ENCODE measurements around the gene NAAA. TPM values are rescaled to one million over a fixed set of nuclear protein-coding genes. Genes with fewer than 3 reads are reported as not detected.
"Not testable (repeated sequence)": the region's sequence is repeated elsewhere in the genome, so short reads cannot be mapped to it uniquely, and the experiment has no call there.

Gene NAAA
- polyA plus RNA-seq (ENCODE audit: insufficient read length) = 14.7 TPM

DNA sequence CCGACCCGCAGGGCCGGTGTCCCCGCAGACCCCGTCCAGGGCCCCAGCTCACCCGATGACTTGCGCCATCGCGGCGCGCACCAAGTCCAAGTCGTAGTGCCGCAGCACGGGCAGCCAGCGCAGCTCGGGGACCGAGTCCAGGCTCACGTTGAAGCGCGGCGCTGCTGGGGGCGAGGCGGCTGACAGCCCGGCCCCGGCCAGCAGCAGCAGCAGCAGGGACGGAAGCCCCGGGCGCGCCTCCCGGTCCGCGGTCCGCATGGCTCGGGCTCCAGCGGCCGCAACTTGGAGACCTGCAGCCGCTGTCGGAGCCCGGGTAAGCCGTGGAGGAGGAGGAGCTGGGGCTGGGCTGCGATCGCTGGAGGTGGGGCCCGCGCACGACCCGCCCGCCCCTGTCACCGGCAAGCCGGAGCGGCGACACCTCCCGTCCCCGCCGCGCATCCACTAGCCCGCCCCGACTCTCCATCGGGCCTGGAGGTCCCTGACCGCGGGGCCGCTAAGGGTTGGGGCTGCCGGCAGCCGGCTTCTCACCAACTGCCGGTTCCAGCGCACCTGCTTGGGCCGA lies at the start of gene NAAA:
NAAA (minus strand) TSS at position 322 of the 562 bp plus-strand sequence; CDS start at position 258, 64 bp downstream.
- DNase-seq = peak; percentile 77

DNA sequence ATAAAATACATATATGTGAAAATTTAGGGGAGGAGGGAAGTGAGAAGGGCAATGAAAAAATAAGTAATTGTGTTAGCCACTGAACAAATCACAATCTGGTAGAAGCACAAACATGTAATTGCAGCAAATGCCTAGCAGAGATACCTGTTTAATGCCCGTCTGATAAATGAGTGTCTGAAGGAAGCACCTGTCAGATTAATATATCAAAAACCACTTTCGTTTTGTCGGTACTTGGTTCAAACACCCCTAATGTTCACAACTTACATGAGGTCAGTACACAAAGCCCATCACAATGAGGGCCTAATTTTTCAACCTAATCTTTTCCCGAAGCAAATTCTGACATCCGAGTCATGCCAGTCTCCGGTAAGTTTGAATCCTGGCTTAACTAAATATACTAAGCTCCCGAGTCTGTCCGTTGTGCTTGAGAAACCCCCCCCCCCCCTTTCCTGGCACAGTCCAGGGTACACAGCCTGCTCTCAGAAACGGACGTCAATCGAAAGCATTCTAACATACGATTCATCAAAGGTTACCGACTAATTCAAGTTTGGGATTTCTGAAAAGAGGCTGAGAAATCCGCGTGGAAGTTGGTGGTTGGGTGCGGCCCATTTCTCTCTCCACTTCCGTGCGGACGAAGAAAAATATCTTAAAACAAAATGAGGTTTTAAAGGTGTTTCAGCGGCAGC lies 49.2 kb upstream of the NAAA start:
- peak; percentile 14 for DNase-seq

DNA sequence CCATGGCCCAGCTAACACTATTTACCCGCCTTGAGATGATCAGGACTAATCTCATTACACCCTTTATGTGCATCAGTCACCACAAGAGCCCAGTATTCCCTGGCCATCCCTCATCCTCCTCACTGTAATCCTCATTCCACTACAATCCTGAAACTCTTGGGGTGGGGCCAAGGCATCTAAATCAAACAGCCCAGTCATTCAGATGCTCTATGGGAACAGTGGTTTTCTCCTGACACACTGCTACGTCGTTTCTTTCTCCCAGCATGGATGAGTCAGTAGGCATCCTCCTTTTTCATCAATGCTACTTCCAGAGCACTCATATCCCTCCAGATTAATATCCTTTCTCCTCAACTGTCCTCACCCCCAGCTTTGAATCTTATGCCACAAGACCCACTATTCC lies 44.3 kb upstream of the NAAA start:
- DNase-seq = no peak

DNA sequence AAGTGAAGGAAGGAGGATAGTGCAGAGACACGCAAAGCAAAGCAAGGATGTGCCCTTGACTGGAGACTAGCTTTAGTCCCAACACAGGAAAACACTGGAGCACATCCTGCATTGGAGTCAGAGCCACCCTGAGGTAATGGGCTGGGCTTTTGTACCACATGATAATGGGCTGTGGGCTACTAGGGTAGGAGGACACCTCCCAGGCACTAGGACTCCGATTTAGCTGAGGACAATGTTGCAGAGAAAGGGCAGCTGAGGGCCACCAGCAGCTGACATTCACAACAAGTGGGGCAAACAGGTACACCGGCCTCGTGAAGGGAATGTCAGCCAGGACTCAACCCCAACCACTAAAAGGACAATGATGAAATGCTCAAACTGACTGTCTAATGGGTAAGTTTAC lies 39.8 kb upstream of the NAAA start:
- DNase-seq = no peak

DNA sequence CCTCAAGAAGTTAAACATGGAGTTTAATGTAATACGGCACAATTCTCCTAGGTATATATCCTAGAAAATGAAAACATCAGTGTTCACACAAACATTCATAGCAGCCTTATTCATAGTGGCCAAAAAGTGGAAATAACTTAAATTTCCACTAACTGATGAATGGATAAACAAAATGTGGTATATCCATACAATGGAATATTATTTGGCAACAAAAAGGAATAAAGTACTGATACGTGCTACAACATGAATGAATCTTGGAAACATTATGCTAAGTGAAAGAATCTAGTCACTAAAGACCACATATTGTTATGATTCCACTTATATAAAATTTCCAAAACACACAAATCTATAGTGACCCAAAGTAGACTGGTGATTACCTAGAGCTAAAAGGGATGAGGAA lies 35.4 kb upstream of the NAAA start:
- no peak for DNase-seq

DNA sequence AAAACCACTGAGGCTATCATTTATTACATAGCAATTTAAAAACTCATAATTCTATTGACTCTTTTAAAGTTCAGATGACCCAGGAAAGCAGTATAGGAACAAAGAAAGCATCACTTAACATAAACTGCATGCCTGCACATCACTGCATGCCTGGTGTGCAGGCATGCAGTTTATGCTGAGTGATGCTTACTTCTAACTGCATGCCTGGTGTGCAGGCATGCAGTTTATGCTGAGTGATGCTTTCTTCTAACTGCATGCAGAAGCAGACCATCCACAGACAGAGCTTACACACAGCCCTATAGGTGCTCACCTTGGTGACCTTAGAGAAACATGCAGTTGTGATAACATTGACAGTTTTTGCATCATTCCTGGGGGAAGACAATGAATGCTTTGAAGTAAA lies 33.0 kb upstream of the NAAA start:
- no peak for DNase-seq

DNA sequence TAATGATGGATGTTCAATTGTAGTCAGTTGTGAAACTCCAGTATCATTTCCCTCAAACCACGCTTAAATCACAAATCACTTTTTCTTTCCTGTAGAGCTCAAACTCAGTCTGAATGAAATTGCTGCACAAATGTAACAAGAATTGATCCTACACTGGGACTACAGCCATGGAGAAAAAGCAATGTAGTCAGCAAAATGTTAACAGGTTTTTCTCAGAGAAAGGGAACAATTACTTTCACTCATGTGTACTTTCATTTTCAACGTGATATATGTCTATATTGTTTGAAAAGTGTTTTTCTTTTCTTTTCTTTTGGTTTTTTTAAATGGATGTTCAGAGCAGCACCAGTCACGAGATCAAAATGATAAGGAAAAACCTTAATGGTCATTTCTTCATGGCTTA lies 27.3 kb upstream of the NAAA start:
- DNase-seq = no peak

DNA sequence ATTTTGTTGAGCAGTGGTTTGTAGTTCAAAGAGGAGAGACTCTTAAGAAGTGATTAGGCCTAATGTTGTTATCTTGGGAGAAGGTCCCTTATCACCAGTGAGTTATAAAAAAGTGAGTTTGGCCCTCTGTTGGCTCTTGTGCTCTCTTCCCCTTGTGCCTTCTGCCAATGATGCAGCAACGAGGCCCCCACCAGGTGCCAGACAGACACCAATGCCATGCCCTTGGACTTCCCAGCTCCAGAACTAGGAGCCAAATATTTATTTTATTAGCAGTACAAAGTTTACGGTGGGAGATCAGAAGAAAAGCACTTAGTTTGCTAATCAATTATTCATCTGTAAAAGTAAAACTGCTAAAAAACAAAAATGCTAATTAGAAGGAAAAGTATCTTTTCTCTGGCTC lies 22.7 kb upstream of the NAAA start:
- no peak for DNase-seq

DNA sequence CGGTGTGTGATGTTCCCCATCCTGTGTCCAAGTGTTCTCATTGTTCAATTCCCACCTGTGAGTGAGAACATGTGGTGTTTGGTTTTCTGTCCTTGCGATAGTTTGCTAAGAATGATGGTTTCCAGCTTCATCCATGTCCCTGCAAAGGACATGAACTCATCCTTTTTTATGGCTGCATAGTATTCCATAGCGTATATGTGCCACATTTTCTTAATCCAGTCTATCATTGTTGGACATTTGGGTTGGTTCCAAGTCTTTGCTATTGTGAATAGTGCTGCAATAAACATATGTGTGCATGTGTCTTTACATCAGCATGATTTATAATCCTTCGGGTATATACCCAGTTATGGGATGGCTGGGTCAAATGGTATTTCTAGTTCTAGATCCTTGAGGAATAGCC lies 21.3 kb upstream of the NAAA start:
- not testable (repeated sequence) for DNase-seq

DNA sequence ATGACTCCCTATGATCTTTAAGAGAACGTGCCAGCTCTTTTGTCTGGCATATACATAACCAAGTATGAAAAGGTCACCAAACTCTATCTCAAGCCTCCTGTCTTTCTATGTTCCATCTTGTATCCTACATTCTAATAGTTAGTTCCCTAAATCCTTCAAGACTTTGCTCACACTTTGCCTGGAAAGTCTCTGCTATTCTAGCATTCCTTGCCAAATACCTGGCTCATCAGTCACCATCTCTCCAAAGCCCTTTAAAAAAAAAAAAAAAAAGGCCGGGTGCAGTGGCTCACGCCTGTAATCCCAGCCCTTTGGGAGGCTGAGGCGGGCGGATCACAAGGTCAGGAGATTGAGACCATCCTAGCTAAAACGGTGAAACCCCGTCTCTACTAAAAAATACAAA lies 17.7 kb upstream of the NAAA start:
- not testable (repeated sequence) for DNase-seq

DNA sequence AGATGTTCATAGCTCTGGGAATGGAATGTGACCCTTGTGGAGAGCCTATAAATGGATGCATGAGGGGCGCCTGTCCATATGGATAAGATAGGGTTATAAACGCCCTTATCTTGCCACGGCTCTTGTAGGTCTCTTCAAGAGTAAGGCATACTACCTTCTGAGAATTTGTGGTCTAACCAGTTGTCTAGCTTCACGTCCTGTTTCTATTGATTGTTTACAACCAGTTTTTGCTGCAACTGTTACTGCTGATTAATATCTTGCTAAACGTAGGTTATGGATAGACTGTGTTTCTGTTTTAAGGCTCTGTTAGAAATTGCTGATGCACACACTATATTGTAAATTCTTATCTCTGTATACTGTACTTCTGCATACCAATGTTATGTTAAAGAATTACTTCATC lies 14.0 kb upstream of the NAAA start:
- not testable (repeated sequence) for DNase-seq

DNA sequence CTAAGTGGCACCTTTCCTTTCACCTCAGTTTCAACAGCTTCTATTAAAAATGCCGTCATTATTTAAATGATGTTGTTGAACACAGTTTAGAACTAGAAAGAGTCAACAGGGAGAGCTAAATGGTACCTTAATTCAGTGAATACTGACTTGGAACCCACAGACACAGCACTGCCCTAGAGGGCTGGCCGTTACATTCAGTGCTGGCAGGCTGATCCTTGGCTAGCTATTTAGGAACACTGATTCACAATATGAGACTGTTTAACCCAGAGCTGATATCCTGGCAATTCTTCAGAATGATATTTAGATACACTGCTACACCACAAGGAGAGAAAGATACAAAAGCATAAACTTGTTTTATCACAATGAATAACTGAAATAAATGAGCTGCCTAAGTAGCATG lies 12.7 kb upstream of the NAAA start:
- DNase-seq = no peak

DNA sequence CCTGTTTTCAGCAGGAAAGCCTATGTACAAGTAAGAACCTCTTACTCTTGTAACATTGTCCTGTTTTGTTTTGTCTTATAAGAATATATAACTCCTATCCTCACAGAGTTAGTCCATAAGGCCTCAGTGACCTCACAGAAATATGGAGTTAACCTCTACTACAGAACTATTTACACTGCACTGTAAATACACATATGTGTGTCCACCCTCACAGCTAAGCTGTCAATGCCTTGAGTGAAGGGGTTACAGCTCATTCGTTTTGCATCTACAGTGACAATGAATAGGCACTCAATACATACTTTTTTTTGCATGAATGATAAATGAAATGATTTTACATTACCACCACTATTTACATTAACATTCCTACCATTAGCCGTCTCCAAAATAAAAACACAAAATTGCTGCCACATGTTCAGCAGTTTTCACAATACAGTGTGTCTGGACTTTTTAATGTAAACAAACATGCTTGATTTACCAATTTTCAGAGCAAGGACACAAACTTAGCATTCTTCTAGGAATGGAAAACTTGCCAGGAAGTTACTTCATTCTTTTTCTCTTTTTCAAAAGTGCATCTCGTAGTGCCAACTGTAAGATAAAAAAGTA lies 9.5 kb upstream of the NAAA start:
- DNase-seq = no peak

DNA sequence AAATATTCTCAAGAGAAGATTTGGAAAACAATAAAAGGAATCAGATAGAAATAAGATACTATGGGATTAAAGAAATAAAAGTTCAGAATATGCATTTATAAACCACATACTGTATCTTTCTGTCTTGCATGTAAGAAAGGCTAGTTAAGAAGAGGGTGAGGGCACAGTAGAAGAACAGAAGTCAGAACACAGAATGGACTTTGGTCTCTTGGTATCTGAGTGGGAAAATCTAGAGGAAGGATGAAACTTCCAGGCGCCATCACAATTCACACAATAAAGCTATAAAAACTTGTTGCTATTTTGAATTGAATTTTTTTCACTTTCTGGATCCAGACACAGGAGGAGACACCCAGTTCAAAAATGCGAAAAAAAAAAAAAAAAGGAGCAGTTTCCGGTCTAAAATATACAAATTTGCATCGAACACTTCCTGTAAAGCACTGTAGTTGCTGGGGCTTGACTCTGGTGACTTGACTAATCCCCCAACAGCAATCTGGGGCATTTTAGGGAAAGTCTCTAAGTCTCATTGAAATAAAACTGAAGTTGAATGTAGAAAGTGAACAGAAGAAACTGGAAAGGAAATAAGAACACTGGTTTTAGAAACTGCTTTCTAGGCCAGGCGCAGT lies 8.1 kb upstream of the NAAA start:
- DNase-seq = no peak

DNA sequence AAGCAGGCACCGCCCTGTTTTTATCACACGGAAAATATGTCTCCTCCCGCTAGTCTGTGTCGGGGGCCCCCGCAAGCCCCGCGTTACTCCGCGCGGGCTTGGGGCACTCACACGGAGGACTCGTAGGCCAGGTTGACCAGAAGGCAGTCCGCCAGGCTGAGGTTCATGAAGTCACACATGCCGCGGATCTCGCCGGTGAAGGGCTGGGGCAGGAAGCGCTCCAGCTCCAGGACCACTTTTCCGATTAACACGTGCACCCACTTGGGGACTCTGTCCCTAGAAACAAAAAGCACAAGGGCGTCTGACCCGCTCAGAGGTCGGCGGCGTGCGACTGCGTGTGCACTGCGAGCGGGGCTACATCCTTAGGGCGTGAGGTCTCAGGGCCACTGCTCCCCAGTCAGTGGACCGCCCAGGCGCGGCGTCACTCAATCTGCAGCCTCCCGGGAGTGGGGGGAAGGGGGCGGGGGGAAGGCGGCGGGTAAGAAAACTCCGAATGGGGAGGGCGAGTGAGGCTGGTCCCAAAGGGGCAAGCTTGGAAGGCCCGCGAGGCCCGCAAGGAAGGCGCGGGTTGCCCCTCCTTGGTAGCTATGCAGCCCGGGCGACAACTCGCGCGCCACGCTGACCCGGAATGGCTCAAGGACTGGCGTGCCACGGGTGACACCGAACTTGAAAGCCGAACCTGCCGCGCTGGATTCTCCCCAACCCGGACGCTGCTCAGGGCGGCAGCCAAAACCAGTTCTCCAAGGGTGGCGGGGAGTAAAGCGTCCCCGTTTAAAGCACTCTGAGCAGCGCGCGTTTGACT lies 722 bp downstream of the NAAA start:
- DNase-seq = peak; percentile 40

DNA sequence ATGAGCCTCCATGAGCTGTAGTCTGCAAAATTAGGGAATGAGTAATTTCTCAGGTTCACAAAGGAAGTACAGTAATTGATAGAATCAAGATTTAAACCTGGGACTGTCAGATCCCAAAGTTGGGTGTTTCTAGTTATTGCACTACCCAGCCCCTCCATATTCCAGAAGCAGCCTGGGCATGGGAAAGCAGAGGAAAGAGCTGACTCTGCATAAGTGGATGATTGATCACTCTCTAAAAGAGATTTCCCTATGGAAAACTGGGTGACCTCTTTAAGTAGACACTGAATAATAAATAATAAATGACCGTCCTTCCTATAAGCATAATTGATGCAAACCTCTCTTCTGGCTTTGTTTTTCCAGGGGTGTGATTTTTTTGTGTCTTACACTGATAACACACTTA lies 5.2 kb downstream of the NAAA start:
- no peak for DNase-seq

DNA sequence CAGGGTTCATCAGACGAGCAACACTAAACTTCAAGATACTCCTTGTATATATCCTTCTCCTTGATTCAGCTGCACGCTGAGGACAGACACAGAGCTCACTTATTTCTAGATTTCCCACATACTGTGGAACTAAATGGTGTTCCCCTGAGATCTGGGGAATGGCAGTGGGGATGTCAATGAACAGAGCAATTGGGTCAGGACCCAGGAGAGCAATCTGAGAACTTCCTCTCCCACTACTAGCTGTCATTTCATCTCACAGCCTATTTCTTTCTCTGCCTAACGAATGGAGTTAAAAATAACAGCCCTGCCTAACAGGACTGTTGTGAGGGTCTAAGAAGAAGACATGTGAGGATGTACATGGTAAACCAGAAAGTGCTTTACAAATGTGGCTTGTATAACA lies 10.7 kb downstream of the NAAA start:
- DNase-seq = no peak

DNA sequence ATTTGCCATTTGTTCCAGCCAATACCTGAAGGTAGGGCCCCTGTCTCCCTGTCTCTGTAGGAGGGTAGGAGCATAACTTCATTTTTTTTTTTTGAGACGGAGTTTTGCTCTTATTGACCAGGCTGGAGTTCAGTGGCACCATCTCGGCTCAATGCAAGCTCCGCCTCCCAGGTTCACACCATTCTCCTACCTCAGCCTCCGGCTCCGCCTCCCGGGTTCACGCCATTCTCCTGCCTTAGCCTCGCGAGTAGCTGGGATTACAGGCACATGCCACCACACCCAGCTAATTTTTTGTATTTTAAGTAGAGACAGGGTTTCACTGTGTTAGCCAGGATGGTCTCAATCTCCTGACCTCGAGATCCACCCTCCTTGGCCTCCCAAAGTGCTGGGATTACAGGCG lies 15.9 kb downstream of the NAAA start:
- DNase-seq = not testable (repeated sequence)

DNA sequence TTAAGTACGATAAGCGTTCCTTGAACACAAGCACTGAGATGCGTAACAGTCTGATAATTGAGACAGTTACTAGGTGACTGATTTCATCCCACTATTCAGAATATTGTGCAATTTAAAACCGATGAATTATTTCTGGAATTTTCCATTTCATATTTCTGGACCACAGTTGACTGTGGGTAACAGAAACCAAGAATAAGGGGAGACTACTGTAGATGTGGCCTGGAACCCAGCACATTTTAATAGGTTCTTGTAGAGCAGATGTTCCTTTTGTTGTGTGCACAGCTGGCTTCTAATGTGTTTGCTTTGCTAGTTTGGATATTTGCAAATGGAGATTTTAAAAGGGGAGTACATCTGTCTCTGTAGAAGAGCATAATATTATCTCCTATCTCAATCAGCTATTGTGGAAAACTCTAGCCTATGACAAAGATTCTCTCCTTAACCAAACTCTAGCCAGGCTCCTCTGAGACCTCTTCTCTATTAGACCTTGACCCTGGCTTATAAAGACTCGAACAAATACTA lies 16.4 kb downstream of the NAAA start:
- DNase-seq = no peak

DNA sequence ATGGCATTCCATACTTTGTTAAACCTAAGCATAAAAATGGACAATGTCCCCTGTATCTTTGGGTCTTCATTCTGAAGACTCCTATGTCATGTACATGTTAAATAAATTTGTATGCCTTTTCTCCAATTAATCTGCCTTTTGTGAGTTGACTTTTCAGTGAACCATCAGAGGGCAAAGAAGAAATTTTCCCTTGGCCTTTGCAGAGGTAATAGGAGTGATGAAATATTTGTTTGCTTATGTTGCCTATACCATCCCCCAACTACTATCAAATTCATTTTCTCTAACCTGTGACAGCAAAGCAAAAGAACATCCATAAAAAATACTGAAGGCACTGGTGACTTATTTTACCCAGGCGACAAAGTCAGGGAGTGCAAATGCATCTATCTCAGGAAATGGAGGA lies 18.2 kb downstream of the NAAA start:
- no peak for DNase-seq

DNA sequence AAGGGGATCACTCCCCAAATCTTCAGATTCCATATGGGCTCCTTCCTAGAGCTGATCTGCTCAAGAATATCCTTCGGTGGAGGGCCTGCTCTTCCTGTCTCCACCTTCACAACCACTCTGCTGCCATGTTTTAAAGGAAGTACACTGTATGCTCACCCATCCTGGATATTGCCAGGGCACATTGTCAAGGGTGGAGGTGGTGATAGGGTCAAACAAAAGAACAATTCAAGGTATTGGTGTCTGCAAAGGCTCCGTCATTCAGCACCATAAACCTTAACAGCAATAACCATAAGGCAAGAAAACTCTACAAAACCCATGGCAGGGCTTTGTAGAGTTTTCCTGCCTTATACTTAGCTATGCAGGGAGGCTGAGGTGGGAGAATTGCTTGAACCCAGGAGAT lies 18.9 kb downstream of the NAAA start:
- DNase-seq = no peak

DNA sequence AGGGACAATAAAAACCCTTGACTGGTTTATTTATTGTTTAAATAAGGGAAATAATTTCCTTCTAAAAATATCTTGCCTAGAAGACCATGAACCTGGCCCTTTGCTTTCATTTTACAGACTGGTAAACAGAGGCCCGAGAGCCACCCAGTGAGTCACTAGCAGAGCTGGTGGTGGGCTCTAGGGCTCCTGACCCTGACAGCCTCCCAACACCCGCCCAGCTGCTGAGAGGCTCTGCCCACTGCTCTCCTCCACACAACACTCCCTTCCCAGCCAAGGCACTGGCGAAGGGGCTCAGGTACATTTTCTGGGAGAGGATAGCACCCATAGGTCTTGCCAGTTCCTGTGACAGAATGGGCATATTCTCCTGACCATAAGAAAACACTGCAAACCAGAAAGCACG lies 20.5 kb downstream of the NAAA start:
- no peak for DNase-seq

DNA sequence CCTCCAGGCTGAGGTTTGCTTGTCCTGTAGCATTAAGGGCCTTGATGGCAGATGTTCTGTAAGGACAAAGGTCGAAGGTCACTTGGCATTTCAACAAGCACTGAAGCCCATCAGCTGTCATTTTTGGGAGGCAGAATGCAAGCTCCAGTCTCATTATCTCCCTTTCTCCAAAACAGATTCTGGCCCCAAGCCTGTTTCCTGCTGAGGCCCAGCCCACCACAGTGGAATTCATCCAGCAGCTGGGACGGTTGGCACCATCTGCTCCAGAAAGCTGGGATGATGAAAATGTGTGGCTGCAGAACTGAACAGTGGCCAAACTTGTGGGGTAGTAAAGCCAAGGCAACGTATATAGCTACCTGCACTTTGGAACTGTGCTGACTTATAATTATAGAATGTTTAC lies 20.9 kb downstream of the NAAA start:
- peak; percentile 36 for DNase-seq

All from hindlimb muscle (tissue), 1 donor.